ENCODE data around the gene CHRM5. TPM values are rescaled to one million over a fixed set of nuclear protein-coding genes. Genes with fewer than 3 reads are reported as not detected.

Gene CHRM5
- total and polyA plus RNA-seq, 2 of the 8 experiments (the other 6 are each of a cell fraction or from before 2014, with no cell fraction given), result not detected

DNA sequence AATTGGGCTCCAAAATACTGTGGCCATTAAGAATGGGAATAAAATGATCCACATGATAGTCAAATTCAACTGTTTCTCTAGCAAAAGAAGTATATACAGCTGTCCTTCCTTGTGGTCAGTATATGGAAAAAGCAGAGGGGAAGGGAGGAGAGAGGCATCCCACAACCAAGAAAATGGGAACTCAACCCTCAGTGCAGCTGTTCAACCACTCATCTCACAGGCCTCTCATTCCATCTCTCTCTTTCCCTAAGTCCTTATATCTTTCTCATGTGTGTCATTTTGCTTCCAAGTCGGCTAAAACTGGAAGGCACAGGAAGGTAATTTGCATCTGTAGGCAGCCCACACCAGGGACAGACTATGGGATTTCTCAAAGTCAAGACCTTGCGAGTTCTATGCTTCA is 43.2 kb downstream of the CHRM5 start (continued):
- TF ChIP-seq GABPA (IDR thresholded peaks at IDR 0.05; ENCODE audit: borderline replicate concordance, insufficient read depth, low read length) (no peak), TAF1 (IDR thresholded peaks at IDR 0.05; ENCODE audit: low read depth, low read length) (no peak), FOSL1 (IDR thresholded peaks at IDR 0.05; ENCODE audit: insufficient read depth, low read depth, low read length) (no peak)
